CMK (cell line): Measurements from ENCODE around the gene AGAP3.

Experiments used
- DNase-seq: peaks from one replicate; pipeline ENCODE4 v3.0.0-alpha.2; 2010; ENCODE audit warnings: low read depth

The AGAP3 gene

GRCh38 chr7:151110236-151110940 is 24.1 kb downstream of the AGAP3 start:
- no peak for DNase-seq

- DNase-seq = no peak
These were observed 24.8 kb downstream of the AGAP3 start for GRCh38 chr7:151110941-151111645.

- DNase-seq = no peak
These were observed 27.3 kb downstream of the AGAP3 start for GRCh38 chr7:151113344-151114150.

- DNase-seq = no peak
These were observed 28.1 kb downstream of the AGAP3 start for GRCh38 chr7:151114151-151115090.

- no peak for DNase-seq
These were observed 29.0 kb downstream of the AGAP3 start for GRCh38 chr7:151115121-151115835.

GRCh38 chr7:151115836-151116418 is 29.7 kb downstream of the AGAP3 start:
- no peak for DNase-seq

GRCh38 chr7:151116603-151117440 is 30.5 kb downstream of the AGAP3 start:
- no peak for DNase-seq

- DNase-seq = no peak
These were observed 31.3 kb downstream of the AGAP3 start for GRCh38 chr7:151117565-151117964.

- no peak for DNase-seq
These were observed 32.1 kb downstream of the AGAP3 start for GRCh38 chr7:151118108-151119054.

GRCh38 chr7:151119055-151119415 is 32.8 kb downstream of the AGAP3 start:
- no peak for DNase-seq

- no peak for DNase-seq
These were observed 33.6 kb downstream of the AGAP3 start for GRCh38 chr7:151119902-151120301.

GRCh38 chr7:151120896-151121295 is 34.6 kb downstream of the AGAP3 start:
- no peak for DNase-seq

GRCh38 chr7:151121380-151122170 is 35.3 kb downstream of the AGAP3 start:
- DNase-seq = no peak

GRCh38 chr7:151122276-151122675 is 36.0 kb downstream of the AGAP3 start:
- no peak for DNase-seq

GRCh38 chr7:151122796-151123157 is 36.5 kb downstream of the AGAP3 start:
- DNase-seq = no peak

GRCh38 chr7:151123158-151123821 is 37.0 kb downstream of the AGAP3 start:
- DNase-seq = no peak

GRCh38 chr7:151123822-151124464 is 37.7 kb downstream of the AGAP3 start:
- no peak for DNase-seq
